Measurements from ENCODE around the gene JPH2.

DNA sequence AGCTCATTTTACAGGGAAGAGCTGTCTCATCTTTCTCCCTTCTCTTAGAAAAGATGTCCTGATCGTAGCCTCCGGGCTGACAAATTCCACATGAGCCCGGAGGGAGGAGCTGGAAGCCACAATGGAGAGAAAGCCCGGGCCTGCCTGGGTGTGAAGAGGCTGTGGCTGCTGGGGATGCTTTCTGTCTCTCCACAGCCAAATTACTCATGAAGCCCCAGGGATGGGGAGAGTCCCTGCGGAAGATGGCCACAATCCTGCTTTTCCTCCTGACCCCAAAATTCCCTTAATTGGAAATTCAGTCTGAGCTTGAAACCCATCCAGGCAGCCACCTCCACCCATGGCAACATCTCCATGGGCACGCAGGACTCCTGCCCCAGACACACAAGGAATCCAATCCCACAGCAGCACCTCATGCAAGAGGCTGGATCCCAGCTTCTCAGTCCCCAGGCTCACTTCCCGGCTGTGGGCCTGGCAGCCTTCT is 32.4 kb downstream of the JPH2 start:
- TF ChIP-seq RFX5 (IDR thresholded peaks at IDR 0.05; ENCODE audit: low read depth, low read length) (no peak), RAD21 (IDR thresholded peaks at IDR 0.05; ENCODE audit: low read length) (no peak), POLR2A (IDR thresholded peaks at IDR 0.05; ENCODE audit: low read depth, low read length) (no peak), NFE2L2 (IDR thresholded peaks at IDR 0.05; ENCODE audit: low read depth, low read length) (no peak), RCOR1 (IDR thresholded peaks at IDR 0.05; ENCODE audit: insufficient replicate concordance, low read length) (no peak), FOS (IDR thresholded peaks at IDR 0.05; ENCODE audit: low read depth, low read length) (no peak), CEBPB (IDR thresholded peaks at IDR 0.05; ENCODE audit: low read depth, low read length) (no peak), MAZ (IDR thresholded peaks at IDR 0.05; ENCODE audit: borderline replicate concordance, low read depth, low read length) (no peak), SMC3 (IDR thresholded peaks at IDR 0.05; ENCODE audit: low read depth, low read length) (no peak), MAFK (IDR thresholded peaks at IDR 0.05; ENCODE audit: low read depth, low read length) (no peak)
- TF ChIP-seq, protein P1, sequence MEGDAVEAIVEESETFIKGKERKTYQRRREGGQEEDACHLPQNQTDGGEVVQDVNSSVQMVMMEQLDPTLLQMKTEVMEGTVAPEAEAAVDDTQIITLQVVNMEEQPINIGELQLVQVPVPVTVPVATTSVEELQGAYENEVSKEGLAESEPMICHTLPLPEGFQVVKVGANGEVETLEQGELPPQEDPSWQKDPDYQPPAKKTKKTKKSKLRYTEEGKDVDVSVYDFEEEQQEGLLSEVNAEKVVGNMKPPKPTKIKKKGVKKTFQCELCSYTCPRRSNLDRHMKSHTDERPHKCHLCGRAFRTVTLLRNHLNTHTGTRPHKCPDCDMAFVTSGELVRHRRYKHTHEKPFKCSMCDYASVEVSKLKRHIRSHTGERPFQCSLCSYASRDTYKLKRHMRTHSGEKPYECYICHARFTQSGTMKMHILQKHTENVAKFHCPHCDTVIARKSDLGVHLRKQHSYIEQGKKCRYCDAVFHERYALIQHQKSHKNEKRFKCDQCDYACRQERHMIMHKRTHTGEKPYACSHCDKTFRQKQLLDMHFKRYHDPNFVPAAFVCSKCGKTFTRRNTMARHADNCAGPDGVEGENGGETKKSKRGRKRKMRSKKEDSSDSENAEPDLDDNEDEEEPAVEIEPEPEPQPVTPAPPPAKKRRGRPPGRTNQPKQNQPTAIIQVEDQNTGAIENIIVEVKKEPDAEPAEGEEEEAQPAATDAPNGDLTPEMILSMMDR (conservative IDR thresholded peaks at IDR 0.05; ENCODE audit: low read depth, low read length): no peak
- TF ChIP-seq, protein P2, sequence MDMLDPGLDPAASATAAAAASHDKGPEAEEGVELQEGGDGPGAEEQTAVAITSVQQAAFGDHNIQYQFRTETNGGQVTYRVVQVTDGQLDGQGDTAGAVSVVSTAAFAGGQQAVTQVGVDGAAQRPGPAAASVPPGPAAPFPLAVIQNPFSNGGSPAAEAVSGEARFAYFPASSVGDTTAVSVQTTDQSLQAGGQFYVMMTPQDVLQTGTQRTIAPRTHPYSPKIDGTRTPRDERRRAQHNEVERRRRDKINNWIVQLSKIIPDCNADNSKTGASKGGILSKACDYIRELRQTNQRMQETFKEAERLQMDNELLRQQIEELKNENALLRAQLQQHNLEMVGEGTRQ (IDR thresholded peaks at IDR 0.05; ENCODE audit: low read depth, low read length): no peak
- TF ChIP-seq, protein P3, sequence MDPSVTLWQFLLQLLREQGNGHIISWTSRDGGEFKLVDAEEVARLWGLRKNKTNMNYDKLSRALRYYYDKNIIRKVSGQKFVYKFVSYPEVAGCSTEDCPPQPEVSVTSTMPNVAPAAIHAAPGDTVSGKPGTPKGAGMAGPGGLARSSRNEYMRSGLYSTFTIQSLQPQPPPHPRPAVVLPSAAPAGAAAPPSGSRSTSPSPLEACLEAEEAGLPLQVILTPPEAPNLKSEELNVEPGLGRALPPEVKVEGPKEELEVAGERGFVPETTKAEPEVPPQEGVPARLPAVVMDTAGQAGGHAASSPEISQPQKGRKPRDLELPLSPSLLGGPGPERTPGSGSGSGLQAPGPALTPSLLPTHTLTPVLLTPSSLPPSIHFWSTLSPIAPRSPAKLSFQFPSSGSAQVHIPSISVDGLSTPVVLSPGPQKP (IDR thresholded peaks at IDR 0.05; ENCODE audit: borderline replicate concordance, low read depth, low read length): no peak
